DND-41 (cell line): Measurements from ENCODE around the gene SGSM2.

Experiments used
- ATAC-seq: fragments of 200-7000 bp; cut with Tn5 transposase; 3 replicates; pipeline ENCODE4 v1.9.1; 2021; ENCODE audit warnings: low read depth; ENCODE audit not compliant: insufficient read depth
- DNase-seq: peaks from one replicate; pipeline ENCODE4 v3.0.0-alpha.2; 2020
- H2AFZ ChIP-seq: 2 replicates; pipeline ENCODE4 v1.6.0; 2012; ENCODE audit warnings: low read depth, low read length
- H3K27ac ChIP-seq: 2 replicates; pipeline ENCODE4 v1.5.1; 2012; ENCODE audit warnings: low read length, inconsistent platforms
- H3K27me3 ChIP-seq: fragments of 200-600 bp; sonication (generic); 2 replicates; pipeline ENCODE4 v1.6.0; 2012; ENCODE audit warnings: low read length, mild to moderate bottlenecking, inconsistent platforms; ENCODE audit not compliant: insufficient read depth, poor library complexity
- H3K36me3 ChIP-seq: 2 replicates; pipeline ENCODE4 v1.5.1; 2012; ENCODE audit warnings: low read length, inconsistent platforms; ENCODE audit not compliant: insufficient read depth
- H3K4me1 ChIP-seq: 2 replicates; pipeline ENCODE4 v1.5.1; 2012; ENCODE audit warnings: mild to moderate bottlenecking, low read length; ENCODE audit not compliant: insufficient read depth
- H3K4me2 ChIP-seq: 2 replicates; pipeline ENCODE4 v1.6.0; 2012; ENCODE audit warnings: mild to moderate bottlenecking, moderate library complexity, low read length, inconsistent platforms; ENCODE audit not compliant: insufficient read depth
- H3K4me3 ChIP-seq, 2 experiments: fragments of 200-600 bp in 1 of 2; shearing (Covaris generic) in 1 of 2; 2 replicates each; pipeline ENCODE4 v1.5.1; 2012 to 2016; ENCODE audit warnings: inconsistent platforms in 2 of 2, low read length in 2 of 2, mild to moderate bottlenecking in 2 of 2, low read depth in 1 of 2, moderate library complexity in 1 of 2
- H3K79me2 ChIP-seq: 2 replicates; pipeline ENCODE4 v1.6.0; 2012; ENCODE audit warnings: low read length, inconsistent platforms; ENCODE audit not compliant: insufficient read depth
- H3K9ac ChIP-seq: 2 replicates; pipeline ENCODE4 v1.6.0; 2012; ENCODE audit warnings: low read depth, mild to moderate bottlenecking, inconsistent platforms, low read length, moderate library complexity
- H3K9me3 ChIP-seq: 2 replicates; pipeline ENCODE4 v1.5.1; 2012; ENCODE audit warnings: low read length, moderate library complexity, mild to moderate bottlenecking, inconsistent platforms; ENCODE audit not compliant: insufficient read depth, severe bottlenecking
- H4K20me1 ChIP-seq: 2 replicates; pipeline ENCODE4 v1.6.0; 2012; ENCODE audit warnings: low read length; ENCODE audit not compliant: insufficient read depth
- CTCF ChIP-seq: IDR thresholded peaks from 2 replicates; pipeline ENCODE4 v1.5.1; 2012; ENCODE audit warnings: borderline replicate concordance, low read length, moderate library complexity, mild to moderate bottlenecking; ENCODE audit not compliant: poor library complexity, severe bottlenecking; ENCODE audit errors: extremely low read depth
- EZH2 ChIP-seq: IDR thresholded peaks from 3 replicates; pipeline ENCODE4 v1.6.1; 2012; ENCODE audit warnings: borderline replicate concordance, low read depth, mild to moderate bottlenecking, moderate library complexity, low read length, inconsistent platforms; ENCODE audit not compliant: severe bottlenecking

The SGSM2 gene

GRCh38 chr17:2410951-2411350 lies 73.7 kb downstream of the SGSM2 start:
- H4K20me1 ChIP-seq = no peaks in the 10 kb centered on the region; the same call in 1 of the 2 replicates
- ATAC-seq (no peak), DNase-seq (no peak)
- no peaks in the 10 kb centered on the region for H3K79me2 ChIP-seq
- H3K4me3 ChIP-seq = no peak overlapping the region
- TF ChIP-seq CTCF = no peak
- peaks cover 27% of the 10 kb centered on the region; the same call in 1 of the 2 replicates for H3K36me3 ChIP-seq
- no peaks in the 10 kb centered on the region for H3K9me3 ChIP-seq
- H3K4me1 ChIP-seq = peaks cover 3% of the 10 kb centered on the region; the same call in 1 of the 2 replicates
- H2AFZ ChIP-seq = no peak overlapping the region
- H3K9ac ChIP-seq = no peak overlapping the region
- no peaks in the 10 kb centered on the region for H3K27me3 ChIP-seq
- no peak overlapping the region for H3K4me2 ChIP-seq
- H3K27ac ChIP-seq = no peak overlapping the region

DNA sequence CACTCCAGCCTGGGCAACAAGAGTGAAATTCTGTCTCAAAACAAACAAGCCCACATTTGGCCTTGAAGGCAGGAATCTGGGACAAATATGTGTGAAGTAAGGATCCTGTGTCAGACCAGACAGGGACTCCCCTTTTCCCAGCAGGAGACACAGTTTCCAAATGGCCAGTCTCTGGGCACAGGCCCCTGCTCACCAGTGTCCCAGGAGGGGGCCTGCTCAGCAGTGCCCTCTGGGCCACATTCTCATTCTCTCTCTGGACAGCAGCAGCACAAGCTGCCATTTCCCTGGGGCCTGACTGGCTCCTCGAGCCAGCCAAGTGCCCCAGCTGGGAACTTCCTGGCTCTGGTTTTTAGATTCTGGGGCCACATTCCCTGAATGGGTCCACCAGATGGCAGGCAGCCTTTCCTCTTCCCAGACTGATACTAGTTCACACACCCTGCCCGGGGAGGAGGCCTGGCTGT lies 75.3 kb downstream of the SGSM2 start:
- H3K4me1 ChIP-seq = peaks cover 3% of the 10 kb centered on the region; the same call in 1 of the 2 replicates
- H3K4me3 ChIP-seq = no peak overlapping the region
- H3K36me3 ChIP-seq = peaks cover 27% of the 10 kb centered on the region; the same call in 1 of the 2 replicates
- ATAC-seq (no peak), DNase-seq (no peak)
- no peaks in the 10 kb centered on the region for H3K27me3 ChIP-seq
- no peaks in the 10 kb centered on the region for H4K20me1 ChIP-seq
- no peaks in the 10 kb centered on the region for H3K79me2 ChIP-seq
- H3K9me3 ChIP-seq = no peaks in the 10 kb centered on the region
- H3K27ac ChIP-seq = no peak overlapping the region
- no peak overlapping the region for H2AFZ ChIP-seq
- no peak for TF ChIP-seq CTCF
- TF ChIP-seq EZH2 = no peak
- H3K4me2 ChIP-seq = no peak overlapping the region
- H3K9ac ChIP-seq = no peak overlapping the region

DNA sequence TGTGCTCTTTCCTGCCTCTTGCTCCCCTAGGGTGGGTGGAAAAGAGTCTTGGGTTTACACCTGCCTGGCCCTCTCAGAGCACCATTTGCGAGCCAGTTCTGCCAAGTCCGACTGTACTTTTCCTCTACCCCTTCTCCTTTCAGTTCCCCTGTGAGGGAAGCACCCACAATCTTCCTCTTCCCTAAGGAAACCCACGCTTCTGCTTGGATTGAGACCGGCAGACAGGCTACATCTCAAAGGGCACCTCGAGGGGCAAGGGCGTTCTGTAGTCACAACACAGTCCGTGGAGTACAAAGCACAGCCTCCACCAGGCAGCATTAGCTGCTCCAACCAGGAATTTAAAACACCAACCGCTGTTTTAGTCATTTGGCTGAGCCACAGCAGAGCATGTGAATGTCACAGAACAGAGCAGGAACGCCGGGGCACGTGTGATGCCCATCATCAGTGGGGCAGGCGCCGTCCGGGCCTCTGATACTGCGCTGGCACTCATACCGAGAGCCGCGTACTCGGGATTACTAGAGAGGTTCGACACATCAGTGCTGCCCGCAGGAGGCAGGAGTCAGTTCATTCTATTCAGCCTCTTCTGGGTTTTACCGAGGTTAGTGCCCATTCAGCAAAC lies 77.3 kb downstream of the SGSM2 start:
- Histone ChIP-seq H3K27me3 (no peaks in the 10 kb centered on the region), H4K20me1 (no peaks in the 10 kb centered on the region), H3K4me1 (peaks cover 3% of the 10 kb centered on the region; the same call in 1 of the 2 replicates), H3K4me3 (no peak overlapping the region), H2AFZ (no peak overlapping the region), H3K4me2 (no peak overlapping the region), H3K9ac (no peak overlapping the region), H3K36me3 (peaks cover 44% of the 10 kb centered on the region; the same call in 1 of the 2 replicates), H3K9me3 (no peaks in the 10 kb centered on the region), H3K79me2 (no peaks in the 10 kb centered on the region), H3K27ac (no peak overlapping the region)
- no peak for TF ChIP-seq EZH2
- TF ChIP-seq CTCF = no peak
- DNase-seq (no peak), ATAC-seq (no peak)

DNA sequence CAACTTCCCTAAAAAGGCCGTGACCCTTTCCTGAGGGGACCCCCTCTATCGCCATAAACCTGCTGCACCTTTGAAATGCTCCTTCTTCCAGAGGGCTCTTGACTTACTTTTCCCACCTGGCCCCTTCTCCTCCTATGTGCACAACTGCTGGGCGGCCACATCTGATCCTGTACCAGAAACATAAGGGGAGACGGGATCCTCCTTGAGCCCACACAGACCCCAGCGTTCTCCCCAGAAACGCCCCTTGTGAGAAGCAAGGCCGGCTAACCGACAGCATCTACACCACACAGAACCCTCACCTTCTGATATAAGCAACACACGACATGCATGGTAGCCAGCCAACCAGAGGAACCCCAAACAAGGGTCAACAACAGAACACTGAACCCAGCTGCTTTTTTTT lies 77.8 kb downstream of the SGSM2 start:
- no peak overlapping the region for H2AFZ ChIP-seq
- no peaks in the 10 kb centered on the region for H3K9me3 ChIP-seq
- no peak overlapping the region for H3K4me3 ChIP-seq
- no peaks in the 10 kb centered on the region for H3K27me3 ChIP-seq
- no peak for TF ChIP-seq CTCF
- TF ChIP-seq EZH2 = no peak
- no peak overlapping the region for H3K27ac ChIP-seq
- peaks cover 3% of the 10 kb centered on the region; the same call in 1 of the 2 replicates for H3K4me1 ChIP-seq
- ATAC-seq = no peak
- H3K9ac ChIP-seq = no peak overlapping the region
- no peaks in the 10 kb centered on the region for H4K20me1 ChIP-seq
- H3K36me3 ChIP-seq = peaks cover 50% of the 10 kb centered on the region
- DNase-seq = no peak
- no peak overlapping the region for H3K4me2 ChIP-seq
- no peaks in the 10 kb centered on the region for H3K79me2 ChIP-seq
